GM12878 (cell line): Measurements from ENCODE around the gene DBNL. TPM values are rescaled to one million over a fixed set of nuclear protein-coding genes. Genes with fewer than 3 reads are reported as not detected.

ENCODE experiments used
- ATAC-seq: fragments of 200-7000 bp; cut with Tn5 transposase; 3 replicates; pipeline ENCODE4 v1.9.1; 2020; ENCODE audit warnings: mild to moderate bottlenecking, moderate library complexity
- BruUV-seq: library from RNA; stranded (reverse); fragments of 400-500 nt; replicated peaks from 2 replicates; lab custom pipeline; 2021; lab: Mats Ljungman, UMichigan
- CTCF ChIA-PET: fragments of 300-600 bp; sonication (Branson Sonifier 250); formaldehyde crosslinking; extraction: SDS; loops from one replicate; lab custom pipeline; 2021; ENCODE audit warnings: inconsistent platforms; lab: Yijun Ruan, JAX
- POLR2A ChIA-PET: fragments of 350-600 bp; formaldehyde crosslinking; extraction: SDS; loops from one replicate; lab custom pipeline; 2021; ENCODE audit warnings: inconsistent platforms; lab: Charles Lee
- RAD21 ChIA-PET: fragments of 300-600 bp; sonication (Branson Sonifier 250); formaldehyde crosslinking; loops from one replicate; lab custom pipeline; 2023; ENCODE audit warnings: antibody characterized with exemption; ENCODE audit not compliant: unreplicated experiment; lab: Charles Lee
- SMC1A ChIA-PET: fragments of 300-600 bp; sonication (Branson Sonifier 250); formaldehyde crosslinking; loops from one replicate; lab custom pipeline; 2023; ENCODE audit not compliant: unreplicated experiment, uncharacterized antibody; lab: Charles Lee
- DNase-seq: peaks from one replicate; pipeline ENCODE4 v3.0.0-alpha.2; 2011; ENCODE audit warnings: low read depth, low spot score
- FAIRE-seq: peaks from 3 replicates; lab custom pipeline; 2011; peaks lifted over from hg19 to GRCh38; lab: Jason Lieb, UNC
- H2AFZ ChIP-seq: 2 replicates; pipeline ENCODE4 v1.6.0; 2011; ENCODE audit warnings: low read depth, low read length, control low read depth; ENCODE audit not compliant: control insufficient read depth
- H3K27ac ChIP-seq: 2 replicates; pipeline ENCODE4 v1.5.1; 2011; ENCODE audit warnings: control low read depth; ENCODE audit not compliant: control insufficient read depth, insufficient read depth
- H3K27me3 ChIP-seq, 2 experiments: replicated peaks in 1 of 2; 2 replicates each; pipeline versions ENCODE4 v1.6.0 to v1.6.1; 2011; ENCODE audit warnings: low read length in 1 of 2; ENCODE audit not compliant: control insufficient read depth in 2 of 2, insufficient read depth in 2 of 2
- H3K36me3 ChIP-seq, 2 experiments: 2 replicates each; pipeline ENCODE4 v1.5.1; 2011; ENCODE audit warnings: low read length in 1 of 2; ENCODE audit not compliant: control insufficient read depth in 2 of 2, insufficient read depth in 2 of 2
- H3K4me1 ChIP-seq: 2 replicates; pipeline ENCODE4 v1.6.1; 2011; ENCODE audit warnings: mild to moderate bottlenecking, low read length, moderate library complexity, mixed read lengths; ENCODE audit not compliant: control insufficient read depth, insufficient read depth
- H3K4me2 ChIP-seq: 2 replicates; pipeline ENCODE4 v1.6.0; 2011; ENCODE audit warnings: control low read depth; ENCODE audit not compliant: control insufficient read depth, insufficient read depth
- H3K4me3 ChIP-seq: fragments of 200-600 bp; sonication (generic); 2 replicates; pipeline ENCODE4 v1.5.1; 2016
- H3K79me2 ChIP-seq: 2 replicates; pipeline ENCODE4 v1.6.0; 2011; ENCODE audit warnings: low read length; ENCODE audit not compliant: control insufficient read depth, insufficient read depth
- H3K9ac ChIP-seq: 2 replicates; pipeline ENCODE4 v1.8.0; 2011; ENCODE audit warnings: low read length, control low read depth, mixed read lengths; ENCODE audit not compliant: control insufficient read depth, insufficient read depth
- H3K9me3 ChIP-seq: replicated peaks from 3 replicates; pipeline ENCODE4 v1.5.1; 2011; ENCODE audit warnings: mild to moderate bottlenecking, low read length; ENCODE audit not compliant: control insufficient read depth, insufficient read depth
- H4K20me1 ChIP-seq: 2 replicates; pipeline ENCODE4 v1.6.0; 2011; ENCODE audit not compliant: control insufficient read depth, insufficient read depth
- ATF2 ChIP-seq: IDR thresholded peaks from 2 replicates; pipeline ENCODE4 v1.6.1; 2012; ENCODE audit warnings: low read length, inconsistent platforms
- CHD2 ChIP-seq: IDR thresholded peaks from 2 replicates; pipeline ENCODE4 v1.6.1; 2011; ENCODE audit warnings: low read depth, low read length, improper control_type of control experiment, borderline replicate concordance
- CHD4 ChIP-seq: fragments of 200-600 bp; sonication (generic); IDR thresholded peaks from 2 replicates; pipeline ENCODE4 v1.6.1; 2016; ENCODE audit warnings: mild to moderate bottlenecking
- EGR1 ChIP-seq, 2 experiments: IDR thresholded peaks; 1 replicate in 1 of 2; 2 replicates in 1 of 2; pipeline ENCODE4 v1.6.1; 2011 to 2012; ENCODE audit warnings: low read depth in 2 of 2, low read length in 2 of 2, borderline replicate concordance in 1 of 2, mild to moderate bottlenecking in 1 of 2, moderate library complexity in 1 of 2
- ELK1 ChIP-seq: IDR thresholded peaks from 2 replicates; pipeline ENCODE4 v1.6.1; 2012; ENCODE audit warnings: low read depth, low read length, improper control_type of control experiment
- GATAD2B ChIP-seq: fragments of 450-650 bp; conservative IDR thresholded peaks from 2 replicates; pipeline ENCODE4 v1.6.1; 2017; ENCODE audit warnings: low read depth, mild to moderate bottlenecking, moderate library complexity
- JUND ChIP-seq: IDR thresholded peaks from 2 replicates; pipeline ENCODE4 v1.6.1; 2012; ENCODE audit warnings: low read depth, mild to moderate bottlenecking, low read length, improper control_type of control experiment, moderate library complexity
- MAX ChIP-seq: IDR thresholded peaks from 2 replicates; pipeline ENCODE4 v1.6.1; 2012; ENCODE audit warnings: low read depth, low read length, improper control_type of control experiment
- NFXL1 ChIP-seq: fragments of 450-650 bp; IDR thresholded peaks from 2 replicates; pipeline ENCODE4 v1.6.1; 2017; ENCODE audit warnings: antibody characterized with exemption, mild to moderate bottlenecking, borderline replicate concordance
- SMAD1 ChIP-seq: fragments of 450-650 bp; IDR thresholded peaks from 2 replicates; pipeline ENCODE4 v1.6.1; 2018; ENCODE audit warnings: mild to moderate bottlenecking, low read depth; ENCODE audit not compliant: partially characterized antibody
- SREBF2 ChIP-seq: IDR thresholded peaks from 2 replicates; pipeline ENCODE4 v1.6.1; 2012; ENCODE audit warnings: mild to moderate bottlenecking, low read length
- TARDBP ChIP-seq: IDR thresholded peaks from 2 replicates; pipeline ENCODE4 v1.6.1; 2016; ENCODE audit warnings: borderline replicate concordance
- WRNIP1 ChIP-seq: IDR thresholded peaks from 2 replicates; pipeline ENCODE4 v1.6.1; 2011; ENCODE audit warnings: low read depth, low read length, improper control_type of control experiment, borderline replicate concordance
- ZNF217 ChIP-seq: fragments of 450-650 bp; IDR thresholded peaks from 2 replicates; pipeline ENCODE4 v1.6.1; 2017; ENCODE audit warnings: antibody characterized with exemption, mild to moderate bottlenecking
- WGBS: methylation state at CpG from one replicate; pipeline ENCODE4 v1.1.6; 2016; ENCODE audit warnings: low lambda C conversion rate; ENCODE audit not compliant: insufficient replicate concordance, insufficient coverage; ENCODE audit errors: missing lambda C conversion rate; 5-methylcytosine and 5-hydroxymethylcytosine counted together
- in situ Hi-C: fragments of 300-500 bp; cut with MboI; formaldehyde crosslinking; loops from 9 replicates; pipeline ENCODE4 v1.14.3; 2018; ENCODE audit warnings: mixed read lengths
- intact Hi-C: fragments of 100-400 bp; cut with micrococcal nuclease; formaldehyde crosslinking; loops from one replicate; pipeline ENCODE4 v1.14.2; 2022; ENCODE audit not compliant: unreplicated experiment
- polyA plus RNA-seq, 11 experiments: library from polyadenylated mRNA; depleted of rRNA in 4 of 11; unstranded in 6 of 11; stranded (reverse) in 5 of 11; fragments of >200 nt; fragmentation: Nextera tagmentation in 4 of 11; fragmentation: Illumina TruSeq in 1 of 11; extraction: Ambion mirVana in 4 of 11; extraction: Trizol in 1 of 11; gene quantifications; 1 replicate in 1 of 11; 2 replicates in 10 of 11; pipeline versions ENCODE4 v1.2.1 to v1.2.3, GENCODE V29; 2011 to 2016; ENCODE audit warnings: inconsistent platforms in 2 of 11, missing spikeins in 2 of 11, low read depth in 1 of 11
- total RNA-seq, 4 experiments: library from RNA; depleted of rRNA in 3 of 4; stranded (reverse); fragments of >200 nt in 3 of 4; fragmentation: Illumina TruSeq in 1 of 4; extraction: Trizol in 1 of 4; gene quantifications; 2 replicates each; pipeline versions ENCODE4 v1.2.1 to v1.2.3, GENCODE V29; 2013 to 2021
- TF ChIP-seq, protein P1 (sequence below): fragments of 450-650 bp; formaldehyde crosslinking; IDR thresholded peaks from 2 replicates; pipeline ENCODE4 v1.5.0; 2022; ENCODE audit warnings: mild to moderate bottlenecking, missing genetic modification characterization

The DBNL gene
- total and polyA plus RNA-seq, 10 of the 15 experiments (the other 5 are each of a cell fraction or from before 2014, with no cell fraction given): 4.1 to 179 (median 84.3) TPM

DNA sequence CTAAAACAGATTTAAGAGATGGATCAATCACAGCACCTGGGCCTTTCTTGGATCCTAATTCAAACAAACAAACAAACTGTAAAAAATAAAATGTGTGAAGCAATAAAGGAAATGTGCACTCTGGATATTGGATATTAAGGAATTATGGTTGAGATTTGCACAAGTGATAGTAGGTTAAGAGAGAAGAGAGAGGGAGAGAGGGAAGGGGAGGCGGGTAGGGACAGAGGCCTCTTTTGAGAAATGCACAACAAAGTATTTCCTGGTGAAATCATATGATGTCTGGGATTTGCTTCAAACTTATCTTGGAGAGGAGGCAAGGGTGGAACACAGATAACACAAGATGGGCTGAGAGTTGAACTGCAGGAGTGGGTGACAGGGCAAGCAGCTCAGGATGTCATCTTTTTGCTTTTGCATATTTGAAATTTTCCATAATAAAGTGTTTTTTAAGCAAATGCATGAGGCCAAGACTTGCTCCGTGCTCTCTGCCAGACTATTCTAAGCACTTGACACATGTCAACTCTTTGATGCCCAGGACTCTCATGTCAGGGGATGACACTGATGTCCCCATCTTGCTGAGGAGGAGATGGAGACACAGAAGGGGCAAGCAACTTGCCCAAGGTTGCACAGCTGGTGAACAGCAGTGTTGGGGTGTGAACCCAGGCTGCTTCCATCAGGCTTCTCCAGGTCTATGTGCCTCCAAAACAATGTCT, 50.5 kb downstream of the DBNL start:
- no peaks in the 10 kb centered on the region for H4K20me1 ChIP-seq
- H3K27ac ChIP-seq: no peak overlapping the region
- no peak overlapping the region for H2AFZ ChIP-seq
- H3K9me3 ChIP-seq: no peaks in the 10 kb centered on the region
- ChIA-PET CTCF (interaction anchor here (2.8 kb wide), 1 partner anchor 10 kb away, joined by 9 read pairs; no protein-coding TSS in a partner anchor), POLR2A (no interaction called here), SMC1A (interaction anchor here (1.1 kb wide), 1 partner anchor 14 kb away, joined by 4 read pairs; no protein-coding TSS in a partner anchor), RAD21 (no interaction called here)
- 46% methylated on average over 2 of the region's 2 CpGs for WGBS
- H3K4me2 ChIP-seq: no peak overlapping the region
- H3K4me1 ChIP-seq: peaks cover 14% of the 10 kb centered on the region
- intact Hi-C loops: no loop called here
- in situ Hi-C loops: no loop called here
- no peak for FAIRE-seq
- no peak for ATAC-seq
- no peaks in the 10 kb centered on the region for H3K79me2 ChIP-seq
- H3K36me3 ChIP-seq: no peaks in the 10 kb centered on the region
- no peaks in the 10 kb centered on the region for H3K27me3 ChIP-seq
- no peak overlapping the region for H3K4me3 ChIP-seq
- BruUV-seq: no TSS peak
- no peak for DNase-seq
- no peak overlapping the region for H3K9ac ChIP-seq
- TF ChIP-seq CHD4 (no peak), ZNF217 (no peak), GATAD2B (no peak), CHD2 (no peak), MAX (no peak), WRNIP1 (no peak), SREBF2 (no peak), NFXL1 (no peak), TARDBP (no peak), JUND (no peak), ELK1 (no peak), SMAD1 (no peak), EGR1 (IDR thresholded peaks at IDR 0.05; ENCODE audit: borderline replicate concordance in 1 of 2, low read depth in 2 of 2, low read length in 2 of 2) (no peak), ATF2 (no peak)
- TF ChIP-seq, protein P1, sequence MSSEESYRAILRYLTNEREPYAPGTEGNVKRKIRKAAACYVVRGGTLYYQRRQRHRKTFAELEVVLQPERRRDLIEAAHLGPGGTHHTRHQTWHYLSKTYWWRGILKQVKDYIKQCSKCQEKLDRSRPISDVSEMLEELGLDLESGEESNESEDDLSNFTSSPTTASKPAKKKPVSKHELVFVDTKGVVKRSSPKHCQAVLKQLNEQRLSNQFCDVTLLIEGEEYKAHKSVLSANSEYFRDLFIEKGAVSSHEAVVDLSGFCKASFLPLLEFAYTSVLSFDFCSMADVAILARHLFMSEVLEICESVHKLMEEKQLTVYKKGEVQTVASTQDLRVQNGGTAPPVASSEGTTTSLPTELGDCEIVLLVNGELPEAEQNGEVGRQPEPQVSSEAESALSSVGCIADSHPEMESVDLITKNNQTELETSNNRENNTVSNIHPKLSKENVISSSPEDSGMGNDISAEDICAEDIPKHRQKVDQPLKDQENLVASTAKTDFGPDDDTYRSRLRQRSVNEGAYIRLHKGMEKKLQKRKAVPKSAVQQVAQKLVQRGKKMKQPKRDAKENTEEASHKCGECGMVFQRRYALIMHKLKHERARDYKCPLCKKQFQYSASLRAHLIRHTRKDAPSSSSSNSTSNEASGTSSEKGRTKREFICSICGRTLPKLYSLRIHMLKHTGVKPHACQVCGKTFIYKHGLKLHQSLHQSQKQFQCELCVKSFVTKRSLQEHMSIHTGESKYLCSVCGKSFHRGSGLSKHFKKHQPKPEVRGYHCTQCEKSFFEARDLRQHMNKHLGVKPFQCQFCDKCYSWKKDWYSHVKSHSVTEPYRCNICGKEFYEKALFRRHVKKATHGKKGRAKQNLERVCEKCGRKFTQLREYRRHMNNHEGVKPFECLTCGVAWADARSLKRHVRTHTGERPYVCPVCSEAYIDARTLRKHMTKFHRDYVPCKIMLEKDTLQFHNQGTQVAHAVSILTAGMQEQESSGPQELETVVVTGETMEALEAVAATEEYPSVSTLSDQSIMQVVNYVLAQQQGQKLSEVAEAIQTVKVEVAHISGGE: no peak
